ENCODE results near the gene SLC12A8.
A peak's percentile ranks its signal among the peaks of the same experiment; 100 is the strongest.

The SLC12A8 gene

DNA sequence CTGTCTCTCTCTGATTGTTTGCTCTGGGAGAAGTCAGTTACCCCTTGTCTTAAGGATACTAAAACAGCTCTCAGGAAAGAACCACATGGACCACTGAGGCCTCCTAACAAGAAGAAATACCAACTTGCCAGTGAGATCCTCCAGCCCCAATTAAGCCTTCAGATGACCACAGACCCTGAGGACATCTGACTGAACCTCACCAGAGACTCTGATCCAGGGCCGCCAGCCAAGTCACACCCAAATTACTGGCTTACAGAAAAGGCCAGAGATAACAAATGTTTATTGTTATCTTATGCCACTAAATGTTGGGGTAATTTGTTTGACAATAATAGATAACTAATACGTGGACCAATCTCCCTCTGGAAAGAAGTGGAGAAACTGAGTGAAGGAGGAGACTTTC is 40.2 kb downstream of the SLC12A8 start:
- no peak for DNase-seq (ENCODE audit: low read depth)
- no peak overlapping the region for H3K4me3 ChIP-seq (ENCODE audit: low read depth, low read length)
- TF ChIP-seq POLR2A (IDR thresholded peaks at IDR 0.05; ENCODE audit: extremely low read depth, insufficient read length) (no peak), MYC (IDR thresholded peaks at IDR 0.05; ENCODE audit: low read depth, low read length) (no peak)
- TF ChIP-seq, protein P1, sequence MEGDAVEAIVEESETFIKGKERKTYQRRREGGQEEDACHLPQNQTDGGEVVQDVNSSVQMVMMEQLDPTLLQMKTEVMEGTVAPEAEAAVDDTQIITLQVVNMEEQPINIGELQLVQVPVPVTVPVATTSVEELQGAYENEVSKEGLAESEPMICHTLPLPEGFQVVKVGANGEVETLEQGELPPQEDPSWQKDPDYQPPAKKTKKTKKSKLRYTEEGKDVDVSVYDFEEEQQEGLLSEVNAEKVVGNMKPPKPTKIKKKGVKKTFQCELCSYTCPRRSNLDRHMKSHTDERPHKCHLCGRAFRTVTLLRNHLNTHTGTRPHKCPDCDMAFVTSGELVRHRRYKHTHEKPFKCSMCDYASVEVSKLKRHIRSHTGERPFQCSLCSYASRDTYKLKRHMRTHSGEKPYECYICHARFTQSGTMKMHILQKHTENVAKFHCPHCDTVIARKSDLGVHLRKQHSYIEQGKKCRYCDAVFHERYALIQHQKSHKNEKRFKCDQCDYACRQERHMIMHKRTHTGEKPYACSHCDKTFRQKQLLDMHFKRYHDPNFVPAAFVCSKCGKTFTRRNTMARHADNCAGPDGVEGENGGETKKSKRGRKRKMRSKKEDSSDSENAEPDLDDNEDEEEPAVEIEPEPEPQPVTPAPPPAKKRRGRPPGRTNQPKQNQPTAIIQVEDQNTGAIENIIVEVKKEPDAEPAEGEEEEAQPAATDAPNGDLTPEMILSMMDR (IDR thresholded peaks at IDR 0.05; ENCODE audit: low read depth, low read length) = no peak
- TF ChIP-seq, protein P2, sequence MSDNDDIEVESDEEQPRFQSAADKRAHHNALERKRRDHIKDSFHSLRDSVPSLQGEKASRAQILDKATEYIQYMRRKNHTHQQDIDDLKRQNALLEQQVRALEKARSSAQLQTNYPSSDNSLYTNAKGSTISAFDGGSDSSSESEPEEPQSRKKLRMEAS (IDR thresholded peaks at IDR 0.05; ENCODE audit: low read depth, low read length) = no peak

DNA sequence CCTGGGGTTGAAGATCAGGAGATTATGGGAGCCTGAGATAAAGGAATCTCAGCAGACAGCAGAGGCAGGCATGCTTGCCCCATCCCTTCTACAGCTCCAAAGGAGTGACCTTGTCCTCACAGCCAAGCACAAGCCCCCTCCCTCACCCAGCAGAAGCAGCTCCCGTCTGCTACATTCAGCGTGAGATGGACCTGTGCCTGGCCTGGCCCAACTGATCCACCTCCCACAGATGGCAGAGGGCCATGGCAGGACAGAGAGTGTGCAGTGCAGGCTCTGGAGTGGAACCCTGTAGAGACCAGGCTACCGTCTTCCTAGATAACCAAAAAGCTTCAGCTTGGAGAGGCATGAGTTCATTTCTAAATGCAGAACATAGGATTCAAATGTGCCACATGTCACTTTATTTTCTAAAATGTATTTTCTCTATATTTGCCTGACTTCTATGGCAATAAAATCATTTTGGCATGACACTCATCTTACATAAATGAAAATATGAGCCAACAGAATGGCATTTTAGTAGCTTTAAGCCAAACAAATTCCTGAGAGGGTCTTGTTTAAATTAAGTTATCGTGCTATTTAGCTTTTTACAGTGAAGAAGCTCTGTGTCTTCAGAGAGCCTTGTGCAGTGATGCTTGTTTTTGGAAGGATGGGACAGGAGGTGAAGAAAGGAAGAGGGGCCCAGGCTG is 43.7 kb downstream of the SLC12A8 start:
- no peak for DNase-seq (ENCODE audit: low read depth)
- no peak overlapping the region for H3K4me3 ChIP-seq (ENCODE audit: low read depth, low read length)
- TF ChIP-seq MYC (IDR thresholded peaks at IDR 0.05; ENCODE audit: low read depth, low read length) = no peak
- TF ChIP-seq, protein P1 (IDR thresholded peaks at IDR 0.05; ENCODE audit: low read depth, low read length) = no peak
- TF ChIP-seq, protein P2 (IDR thresholded peaks at IDR 0.05; ENCODE audit: low read depth, low read length) = no peak
- TF ChIP-seq POLR2A (IDR thresholded peaks at IDR 0.05; ENCODE audit: extremely low read depth, insufficient read length) = no peak

GRCh38 chr3:125166599-125167136 is 45.9 kb downstream of the SLC12A8 start:
- H3K4me3 ChIP-seq (ENCODE audit: low read depth, low read length) = no peak overlapping the region
- DNase-seq (ENCODE audit: low read depth) = no peak
- TF ChIP-seq MYC (IDR thresholded peaks at IDR 0.05; ENCODE audit: low read depth, low read length) = no peak
- TF ChIP-seq, protein P1 (IDR thresholded peaks at IDR 0.05; ENCODE audit: low read depth, low read length) = no peak
- TF ChIP-seq POLR2A (IDR thresholded peaks at IDR 0.05; ENCODE audit: extremely low read depth, insufficient read length) = no peak
- TF ChIP-seq, protein P2 (IDR thresholded peaks at IDR 0.05; ENCODE audit: low read depth, low read length) = no peak

DNA sequence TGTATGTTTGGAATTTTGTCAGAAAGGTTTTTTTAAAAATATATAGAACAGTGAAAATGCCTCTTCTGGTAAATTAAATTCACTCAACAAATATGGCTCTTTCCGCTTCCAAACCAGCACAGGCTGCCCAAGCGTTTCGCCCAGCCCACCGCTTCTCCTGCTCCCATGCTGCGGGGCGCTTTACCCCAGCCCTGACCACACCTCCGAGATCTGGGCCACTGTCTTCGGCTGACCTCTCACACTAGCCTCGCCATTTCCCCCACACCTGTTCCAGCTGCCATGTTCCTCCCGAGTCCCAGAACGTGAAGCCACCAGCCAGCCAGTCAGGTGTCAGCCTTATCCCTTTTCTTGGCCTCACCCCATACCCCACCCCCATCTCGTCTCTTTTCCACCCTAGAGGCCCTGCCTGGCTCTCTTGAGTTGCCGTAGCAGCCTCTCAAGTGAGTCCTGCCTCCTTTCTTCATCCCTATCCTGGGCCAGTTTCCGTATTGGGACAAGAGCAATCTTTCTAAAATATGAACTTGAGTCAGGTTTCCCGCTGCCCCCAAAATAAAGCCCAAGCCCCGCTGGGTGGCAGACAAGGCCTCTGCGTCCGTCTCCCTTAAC is 46.5 kb downstream of the SLC12A8 start:
- DNase-seq (ENCODE audit: low read depth) = no peak
- H3K4me3 ChIP-seq (ENCODE audit: low read depth, low read length) = no peak overlapping the region
- TF ChIP-seq, protein P2 (IDR thresholded peaks at IDR 0.05; ENCODE audit: low read depth, low read length) = no peak
- no peak for TF ChIP-seq POLR2A (IDR thresholded peaks at IDR 0.05; ENCODE audit: extremely low read depth, insufficient read length)
- TF ChIP-seq, protein P1 (IDR thresholded peaks at IDR 0.05; ENCODE audit: low read depth, low read length) = no peak
- TF ChIP-seq MYC (IDR thresholded peaks at IDR 0.05; ENCODE audit: low read depth, low read length) = no peak

- no peak for DNase-seq (ENCODE audit: low read depth)
- TF ChIP-seq, protein P2 (IDR thresholded peaks at IDR 0.05; ENCODE audit: low read depth, low read length) = no peak
- TF ChIP-seq, protein P1 (IDR thresholded peaks at IDR 0.05; ENCODE audit: low read depth, low read length) = peak; percentile 11
- no peak overlapping the region for H3K4me3 ChIP-seq (ENCODE audit: low read depth, low read length)
Observed at GRCh38 chr3:125165189-125165947, 47.2 kb downstream of the SLC12A8 start.
